H9 (cell line): Measurements from ENCODE around the gene SSRP1. TPM values are rescaled to one million over a fixed set of nuclear protein-coding genes. Genes with fewer than 3 reads are reported as not detected.

Source experiments
- DNase-seq: peaks from one replicate; pipeline ENCODE4 v3.0.0-alpha.2; 2017
- H2AFZ ChIP-seq: one replicate; pipeline ENCODE4 v1.6.1; 2013; ENCODE audit warnings: mild to moderate bottlenecking, low read length, control low read depth, moderate library complexity
- H2AK5ac ChIP-seq: 2 replicates; pipeline ENCODE4 v1.6.1; 2013; ENCODE audit warnings: low read length, control low read depth, mixed read lengths; ENCODE audit not compliant: insufficient read length
- H2BK120ac ChIP-seq: one replicate; pipeline ENCODE4 v1.6.1; 2013; ENCODE audit warnings: low read depth, mild to moderate bottlenecking, low read length, control low read depth, inconsistent platforms; ENCODE audit not compliant: poor library complexity, severe bottlenecking
- H2BK12ac ChIP-seq: 2 replicates; pipeline ENCODE4 v1.6.1; 2013; ENCODE audit warnings: low read length, control low read depth, mixed read lengths, low read depth; ENCODE audit not compliant: insufficient read length
- H2BK15ac ChIP-seq: 2 replicates; pipeline ENCODE4 v1.6.1; 2013; ENCODE audit warnings: low read depth, low read length, control low read depth
- H2BK20ac ChIP-seq: one replicate; pipeline ENCODE4 v1.6.1; 2013; ENCODE audit warnings: low read depth, mild to moderate bottlenecking, low read length, control low read depth, inconsistent platforms; ENCODE audit not compliant: poor library complexity, severe bottlenecking
- H2BK5ac ChIP-seq: 2 replicates; pipeline ENCODE4 v1.6.1; 2013; ENCODE audit warnings: low read length, control low read depth, mixed read lengths; ENCODE audit not compliant: insufficient read length
- H3K14ac ChIP-seq: 2 replicates; pipeline ENCODE4 v1.6.1; 2013; ENCODE audit warnings: low read length, control low read depth; ENCODE audit not compliant: insufficient read depth
- H3K18ac ChIP-seq: 2 replicates; pipeline ENCODE4 v1.6.1; 2013; ENCODE audit warnings: low read depth, mild to moderate bottlenecking, mixed read lengths, low read length, control low read depth; ENCODE audit not compliant: insufficient read length
- H3K23ac ChIP-seq: 2 replicates; pipeline ENCODE4 v1.6.1; 2013; ENCODE audit warnings: low read length, control low read depth, mixed read lengths, low read depth; ENCODE audit not compliant: insufficient read length
- H3K23me2 ChIP-seq: 2 replicates; pipeline ENCODE4 v1.6.1; 2013; ENCODE audit warnings: low read depth, mild to moderate bottlenecking, mixed read lengths, low read length, control low read depth; ENCODE audit not compliant: insufficient read length, poor library complexity, severe bottlenecking
- H3K27ac ChIP-seq: 2 replicates; pipeline ENCODE4 v1.5.1; 2013; ENCODE audit warnings: low read length, control low read depth, mixed read lengths, low read depth; ENCODE audit not compliant: insufficient read length
- H3K27me3 ChIP-seq: 2 replicates; pipeline ENCODE4 v1.6.1; 2013; ENCODE audit warnings: low read length, control low read depth, inconsistent platforms; ENCODE audit not compliant: insufficient read depth
- H3K4ac ChIP-seq: 2 replicates; pipeline ENCODE4 v1.6.1; 2013; ENCODE audit warnings: low read depth, mild to moderate bottlenecking, control low read depth, inconsistent platforms, low read length, moderate library complexity
- H3K4me1 ChIP-seq: 2 replicates; pipeline ENCODE4 v1.6.1; 2013; ENCODE audit warnings: low read length, control low read depth, inconsistent platforms; ENCODE audit not compliant: insufficient read depth
- H3K4me2 ChIP-seq: 2 replicates; pipeline ENCODE4 v1.6.1; 2013; ENCODE audit warnings: low read length, control low read depth, mixed read lengths; ENCODE audit not compliant: insufficient read length, insufficient read depth
- H3K56ac ChIP-seq: 2 replicates; pipeline ENCODE4 v1.6.1; 2013; ENCODE audit warnings: low read depth, mild to moderate bottlenecking, mixed read lengths, low read length, control low read depth; ENCODE audit not compliant: insufficient read length
- H3K79me1 ChIP-seq: 2 replicates; pipeline ENCODE4 v1.6.1; 2013; ENCODE audit warnings: low read depth, mild to moderate bottlenecking, moderate library complexity, low read length, control low read depth, inconsistent platforms; ENCODE audit not compliant: insufficient read depth, poor library complexity, severe bottlenecking
- H3K79me2 ChIP-seq: 2 replicates; pipeline ENCODE4 v1.6.1; 2013; ENCODE audit warnings: low read length, control low read depth, inconsistent platforms; ENCODE audit not compliant: insufficient read depth
- H3K9ac ChIP-seq: 2 replicates; pipeline ENCODE4 v1.6.1; 2013; ENCODE audit warnings: low read length, control low read depth, mixed read lengths; ENCODE audit not compliant: insufficient read length; ENCODE audit errors: extremely low read depth
- H3K9me3 ChIP-seq: one replicate; pipeline ENCODE4 v1.6.1; 2013; ENCODE audit warnings: low read depth, low read length, inconsistent platforms; ENCODE audit not compliant: control insufficient read depth
- H3T11ph ChIP-seq: one replicate; pipeline ENCODE4 v1.6.1; 2013; ENCODE audit warnings: mild to moderate bottlenecking, low read length, control low read depth, inconsistent platforms
- H4K20me1 ChIP-seq: one replicate; pipeline ENCODE4 v1.6.1; 2013; ENCODE audit not compliant: control insufficient read depth, insufficient read length, insufficient read depth
- H4K5ac ChIP-seq: 2 replicates; pipeline ENCODE4 v1.6.1; 2013; ENCODE audit warnings: low read depth, mild to moderate bottlenecking, mixed read lengths, low read length, control low read depth; ENCODE audit not compliant: insufficient read length
- H4K8ac ChIP-seq: replicated peaks from 2 replicates; pipeline ENCODE4 v1.6.1; 2013; ENCODE audit warnings: low read length, control low read depth, mixed read lengths, low read depth; ENCODE audit not compliant: insufficient read length
- H4K91ac ChIP-seq: 2 replicates; pipeline ENCODE4 v1.6.1; 2013; ENCODE audit warnings: low read depth, mild to moderate bottlenecking, moderate library complexity, mixed read lengths, low read length, control low read depth; ENCODE audit not compliant: insufficient read length
- H3K27ac Mint-ChIP-seq, 3 experiments: 2 replicates in 2 of 3; 3 replicates in 1 of 3; pipeline ENCODE4 v1.8.0; 2020 to 2021; ENCODE audit warnings: mixed read lengths in 3 of 3, mild to moderate bottlenecking in 1 of 3, moderate library complexity in 1 of 3
- H3K27me3 Mint-ChIP-seq: 2 replicates; pipeline ENCODE4 v1.8.0; 2021; ENCODE audit warnings: low read depth, mild to moderate bottlenecking, moderate library complexity, mixed read lengths
- H3K36me3 Mint-ChIP-seq, 3 experiments: 2 replicates in 2 of 3; 3 replicates in 1 of 3; pipeline ENCODE4 v1.8.0; 2020 to 2021; ENCODE audit warnings: low read depth in 3 of 3, mixed read lengths in 3 of 3; ENCODE audit not compliant: insufficient read depth in 1 of 3
- H3K4me1 Mint-ChIP-seq, 2 experiments: 2 replicates each; pipeline ENCODE4 v1.8.0; 2020; ENCODE audit warnings: mixed read lengths in 2 of 2
- H3K4me3 Mint-ChIP-seq, 2 experiments: 2 replicates in 1 of 2; 3 replicates in 1 of 2; pipeline ENCODE4 v1.8.0; 2020 to 2021; ENCODE audit warnings: mild to moderate bottlenecking in 2 of 2, mixed read lengths in 2 of 2, moderate library complexity in 1 of 2
- H3K9me3 Mint-ChIP-seq, 2 experiments: 2 replicates in 1 of 2; 3 replicates in 1 of 2; pipeline ENCODE4 v1.8.0; 2020; ENCODE audit warnings: mild to moderate bottlenecking in 2 of 2, mixed read lengths in 2 of 2, moderate library complexity in 1 of 2
- total RNA-seq: library from RNA; stranded (reverse); gene quantifications from 2 replicates; pipeline ENCODE4 v1.2.1, GENCODE V29; 2021
- TF ChIP-seq, protein P1 (sequence below): fragments of 200-600 bp; sonication (generic); conservative IDR thresholded peaks from 3 replicates; pipeline ENCODE4 v1.8.0; 2021; ENCODE audit warnings: antibody characterized with exemption, mild to moderate bottlenecking

SSRP1 gene
- total RNA-seq, 1 experiment from 2014 or later: 202 TPM

DNA sequence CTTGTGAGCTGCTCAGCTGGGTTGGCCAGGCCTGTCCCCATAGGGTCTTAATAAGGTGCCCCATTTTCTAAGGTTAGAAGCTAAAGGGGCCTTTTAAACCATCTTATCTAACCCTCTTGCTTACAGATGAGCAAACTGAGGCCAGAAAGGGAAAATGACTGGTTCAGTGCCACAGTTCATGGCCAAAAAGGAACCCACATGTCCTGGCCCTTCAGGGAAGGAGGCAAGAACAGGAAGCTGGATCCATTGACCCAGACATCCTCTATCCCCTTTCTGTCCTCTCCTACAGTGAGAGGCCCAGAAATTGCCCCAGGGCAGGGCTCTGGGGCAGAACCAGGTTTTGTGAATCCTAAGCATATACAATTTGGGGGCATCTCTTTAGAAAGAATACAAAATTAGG is 35.2 kb upstream of the SSRP1 start:
- no peak overlapping the region for H3K4me2 ChIP-seq
- no peak overlapping the region for H2AK5ac ChIP-seq
- no peak overlapping the region for H3K14ac ChIP-seq
- no peaks in the 10 kb centered on the region for H3K79me2 ChIP-seq
- H3K9me3 Mint-ChIP-seq: no peaks in the 10 kb centered on the region
- H4K20me1 ChIP-seq: no peaks in the 10 kb centered on the region
- H2BK5ac ChIP-seq: no peak overlapping the region
- peaks cover 9% of the 10 kb centered on the region in 2 experiments for H3K4me1 Mint-ChIP-seq
- TF ChIP-seq, protein P1, sequence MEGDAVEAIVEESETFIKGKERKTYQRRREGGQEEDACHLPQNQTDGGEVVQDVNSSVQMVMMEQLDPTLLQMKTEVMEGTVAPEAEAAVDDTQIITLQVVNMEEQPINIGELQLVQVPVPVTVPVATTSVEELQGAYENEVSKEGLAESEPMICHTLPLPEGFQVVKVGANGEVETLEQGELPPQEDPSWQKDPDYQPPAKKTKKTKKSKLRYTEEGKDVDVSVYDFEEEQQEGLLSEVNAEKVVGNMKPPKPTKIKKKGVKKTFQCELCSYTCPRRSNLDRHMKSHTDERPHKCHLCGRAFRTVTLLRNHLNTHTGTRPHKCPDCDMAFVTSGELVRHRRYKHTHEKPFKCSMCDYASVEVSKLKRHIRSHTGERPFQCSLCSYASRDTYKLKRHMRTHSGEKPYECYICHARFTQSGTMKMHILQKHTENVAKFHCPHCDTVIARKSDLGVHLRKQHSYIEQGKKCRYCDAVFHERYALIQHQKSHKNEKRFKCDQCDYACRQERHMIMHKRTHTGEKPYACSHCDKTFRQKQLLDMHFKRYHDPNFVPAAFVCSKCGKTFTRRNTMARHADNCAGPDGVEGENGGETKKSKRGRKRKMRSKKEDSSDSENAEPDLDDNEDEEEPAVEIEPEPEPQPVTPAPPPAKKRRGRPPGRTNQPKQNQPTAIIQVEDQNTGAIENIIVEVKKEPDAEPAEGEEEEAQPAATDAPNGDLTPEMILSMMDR: no peak
- H3K4ac ChIP-seq: no peak overlapping the region
- no peak overlapping the region for H2AFZ ChIP-seq
- H3K27me3 Mint-ChIP-seq: peaks cover 14% of the 10 kb centered on the region
- H3K4me1 ChIP-seq: no peaks in the 10 kb centered on the region
- H4K91ac ChIP-seq: no peak overlapping the region
- no peaks in the 10 kb centered on the region for H3K36me3 Mint-ChIP-seq
- DNase-seq: no peak
- no peak overlapping the region for H2BK12ac ChIP-seq
- H3K27ac Mint-ChIP-seq: no peak overlapping the region
- no peaks in the 10 kb centered on the region for H3K23me2 ChIP-seq
- H3K9me3 ChIP-seq: no peaks in the 10 kb centered on the region
- no peaks in the 10 kb centered on the region for H3K79me1 ChIP-seq
- no peak overlapping the region for H4K5ac ChIP-seq
- no peak overlapping the region for H3K23ac ChIP-seq
- no peak overlapping the region for H3K56ac ChIP-seq
- H3K4me3 Mint-ChIP-seq: no peak overlapping the region
- no peak overlapping the region for H3K9ac ChIP-seq
- no peak overlapping the region for H3T11ph ChIP-seq
- no peaks in the 10 kb centered on the region for H3K27me3 ChIP-seq
- H4K8ac ChIP-seq: no peak overlapping the region
- no peak overlapping the region for H3K18ac ChIP-seq
- no peak overlapping the region for H2BK120ac ChIP-seq
- H3K27ac ChIP-seq: no peak overlapping the region
- no peak overlapping the region for H2BK20ac ChIP-seq
- H2BK15ac ChIP-seq: no peak overlapping the region
